ENCODE data around the gene OLIG1.

The OLIG1 gene

GRCh38 chr21:33112151-33112550 lies 42.2 kb downstream of the OLIG1 start:
- H4K20me1 ChIP-seq (ENCODE audit: control insufficient read depth, insufficient read depth, low read depth, low read length) = no peaks in the 10 kb centered on the region
- H3K4me2 ChIP-seq (ENCODE audit: low read length) = no peak overlapping the region
- H3K9me2 ChIP-seq (replicated peaks; ENCODE audit: control insufficient read depth, low read length) = no peaks in the 10 kb centered on the region
- H3K4me1 ChIP-seq (ENCODE audit: control insufficient read depth, low read length) = no peaks in the 10 kb centered on the region
- no peaks in the 10 kb centered on the region for H3K36me3 ChIP-seq (ENCODE audit: control insufficient read depth, low read length)
- H3K27ac ChIP-seq (ENCODE audit: low read depth, low read length) = no peak overlapping the region
- H3K79me2 ChIP-seq (ENCODE audit: control insufficient read depth, low read length) = no peaks in the 10 kb centered on the region
- H3K27me3 ChIP-seq (ENCODE audit: control insufficient read depth, low read length) = peaks cover 23% of the 10 kb centered on the region
- no peak for TF ChIP-seq CTCF (IDR thresholded peaks at IDR 0.05; ENCODE audit: low read depth, low read length, poor library complexity, severe bottlenecking)
- no peak for TF ChIP-seq EZH2phosphoT487 (IDR thresholded peaks at IDR 0.05; ENCODE audit: borderline replicate concordance, low read length)
- H3K9me3 ChIP-seq (ENCODE audit: control insufficient read depth, insufficient read depth, low read length) = no peaks in the 10 kb centered on the region
- H3K4me3 ChIP-seq (ENCODE audit: low read length) = no peak overlapping the region
- no peaks in the 10 kb centered on the region for H3F3A ChIP-seq (ENCODE audit: control insufficient read depth, insufficient read depth)

- Histone ChIP-seq H3K79me2 (ENCODE audit: control insufficient read depth, low read length) (no peaks in the 10 kb centered on the region), H3K4me1 (ENCODE audit: control insufficient read depth, low read length) (no peaks in the 10 kb centered on the region), H3K4me3 (ENCODE audit: low read length) (no peak overlapping the region), H3K27ac (ENCODE audit: low read depth, low read length) (no peak overlapping the region), H3K9me2 (replicated peaks; ENCODE audit: control insufficient read depth, low read length) (no peaks in the 10 kb centered on the region), H3K4me2 (ENCODE audit: low read length) (no peak overlapping the region), H3K9me3 (ENCODE audit: control insufficient read depth, insufficient read depth, low read length) (no peaks in the 10 kb centered on the region), H3K27me3 (ENCODE audit: control insufficient read depth, low read length) (peaks cover 23% of the 10 kb centered on the region), H3K36me3 (ENCODE audit: control insufficient read depth, low read length) (no peaks in the 10 kb centered on the region), H4K20me1 (ENCODE audit: control insufficient read depth, insufficient read depth, low read depth, low read length) (no peaks in the 10 kb centered on the region), H3F3A (ENCODE audit: control insufficient read depth, insufficient read depth) (no peaks in the 10 kb centered on the region)
- TF ChIP-seq CTCF (IDR thresholded peaks at IDR 0.05; ENCODE audit: low read depth, low read length, poor library complexity, severe bottlenecking) (no peak), EZH2phosphoT487 (IDR thresholded peaks at IDR 0.05; ENCODE audit: borderline replicate concordance, low read length) (no peak)
Measured at GRCh38 chr21:33112681-33113080, 42.7 kb downstream of the OLIG1 start.

GRCh38 chr21:33113131-33113530 lies 43.2 kb downstream of the OLIG1 start:
- Histone ChIP-seq H3K4me3 (ENCODE audit: low read length) (no peak overlapping the region), H3K9me2 (replicated peaks; ENCODE audit: control insufficient read depth, low read length) (no peaks in the 10 kb centered on the region), H3K27me3 (ENCODE audit: control insufficient read depth, low read length) (peaks cover 22% of the 10 kb centered on the region)

More at GRCh38 chr21:33113131-33113530, 43.2 kb downstream of the OLIG1 start:
- H4K20me1 ChIP-seq (ENCODE audit: control insufficient read depth, insufficient read depth, low read depth, low read length) = no peaks in the 10 kb centered on the region
- no peak overlapping the region for H3K27ac ChIP-seq (ENCODE audit: low read depth, low read length)
- H3K79me2 ChIP-seq (ENCODE audit: control insufficient read depth, low read length) = no peaks in the 10 kb centered on the region
- H3K4me2 ChIP-seq (ENCODE audit: low read length) = no peak overlapping the region
- H3K9me3 ChIP-seq (ENCODE audit: control insufficient read depth, insufficient read depth, low read length) = no peaks in the 10 kb centered on the region
- no peaks in the 10 kb centered on the region for H3K36me3 ChIP-seq (ENCODE audit: control insufficient read depth, low read length)
- TF ChIP-seq CTCF (IDR thresholded peaks at IDR 0.05; ENCODE audit: low read depth, low read length, poor library complexity, severe bottlenecking) (no peak), EZH2phosphoT487 (IDR thresholded peaks at IDR 0.05; ENCODE audit: borderline replicate concordance, low read length) (no peak)
- no peaks in the 10 kb centered on the region for H3F3A ChIP-seq (ENCODE audit: control insufficient read depth, insufficient read depth)
- H3K4me1 ChIP-seq (ENCODE audit: control insufficient read depth, low read length) = no peaks in the 10 kb centered on the region

Measured in DOHH2 (cell line).